NCI-H146 (cell line): ENCODE data around the gene ZNF439.
"Not testable (repeated sequence)": the region's sequence is repeated elsewhere in the genome, so short reads cannot be mapped to it uniquely, and the experiment has no call there.

Experiments
- DNase-seq: peaks from one replicate; lab custom pipeline; 2025; lab: John Stamatoyannopoulos, UW

ZNF439 gene

DNA sequence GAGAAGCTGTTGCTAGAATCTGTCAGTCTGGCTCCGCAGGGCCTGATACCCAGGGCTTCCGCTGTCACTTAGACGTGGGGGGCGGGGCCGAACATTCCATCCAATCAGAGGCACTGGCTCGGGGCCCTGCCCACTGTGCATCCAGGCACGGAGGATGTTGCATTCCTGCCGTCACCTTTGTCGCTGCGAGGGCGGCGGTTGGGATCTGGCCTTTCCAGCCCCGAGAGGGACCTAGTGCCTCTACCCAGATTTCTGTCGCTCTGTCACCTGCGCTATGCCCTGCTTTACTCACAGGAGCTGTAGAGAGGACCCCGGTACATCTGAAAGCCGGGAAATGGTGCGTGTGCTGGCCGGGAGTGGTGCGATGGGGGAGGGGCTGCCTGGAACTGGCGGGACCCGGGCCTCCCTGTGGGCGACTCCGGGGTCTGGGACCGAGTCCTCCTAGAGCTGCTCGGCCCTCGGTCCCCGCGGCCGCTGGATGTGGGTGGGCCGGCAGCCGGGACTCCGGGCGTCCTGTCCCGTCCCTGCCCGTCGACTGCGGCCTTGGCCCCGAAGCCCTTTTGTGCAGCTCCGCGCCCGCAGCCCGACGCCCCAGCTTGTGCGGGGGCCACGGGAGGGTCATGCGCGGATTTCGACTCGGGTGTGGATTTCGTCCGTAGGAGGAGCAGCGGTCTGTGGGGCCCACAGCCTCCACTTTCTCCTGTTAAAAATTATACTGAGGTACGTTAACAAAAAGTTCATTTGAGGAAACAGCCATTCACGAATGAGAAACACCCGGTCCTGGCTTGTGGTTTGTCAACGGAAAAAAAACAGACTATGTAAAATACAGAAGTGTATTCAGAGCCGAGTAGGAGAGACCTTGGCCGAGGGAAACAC is at the start of gene ZNF439:
ZNF439 (plus strand) TSS at position 133 of the 876 bp plus-strand sequence; CDS start at position 275, 142 bp downstream.
- DNase-seq = peak; percentile 97

DNA sequence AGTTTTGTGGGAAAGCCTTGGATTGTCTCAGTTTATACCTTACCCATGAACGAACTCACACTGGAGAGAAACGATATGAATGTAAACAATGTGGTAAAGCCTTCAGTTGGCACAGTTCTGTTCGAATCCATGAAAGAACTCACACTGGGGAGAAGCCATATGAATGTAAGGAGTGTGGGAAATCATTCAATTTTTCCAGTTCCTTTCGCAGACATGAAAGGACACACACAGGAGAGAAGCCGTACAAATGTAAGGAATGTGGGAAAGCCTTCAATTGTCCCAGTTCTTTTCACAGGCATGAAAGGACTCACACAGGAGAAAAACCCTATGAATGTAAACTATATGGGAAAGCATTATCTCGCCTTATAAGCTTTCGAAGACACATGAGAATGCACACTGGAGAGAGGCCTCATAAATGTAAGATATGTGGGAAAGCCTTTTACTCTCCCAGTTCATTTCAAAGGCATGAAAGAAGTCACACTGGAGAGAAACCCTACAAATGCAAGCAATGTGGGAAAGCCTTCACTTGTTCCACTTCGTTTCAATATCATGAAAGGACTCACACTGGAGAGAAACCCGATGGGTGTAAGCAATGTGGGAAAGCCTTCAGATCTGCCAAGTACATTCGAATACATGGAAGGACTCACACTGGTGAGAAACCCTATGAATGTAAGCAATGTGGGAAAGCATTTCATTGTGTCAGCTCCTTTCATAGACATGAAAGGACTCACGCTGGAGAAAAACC is 42.0 kb upstream of the ZNF439 start:
- no peak for DNase-seq

DNA sequence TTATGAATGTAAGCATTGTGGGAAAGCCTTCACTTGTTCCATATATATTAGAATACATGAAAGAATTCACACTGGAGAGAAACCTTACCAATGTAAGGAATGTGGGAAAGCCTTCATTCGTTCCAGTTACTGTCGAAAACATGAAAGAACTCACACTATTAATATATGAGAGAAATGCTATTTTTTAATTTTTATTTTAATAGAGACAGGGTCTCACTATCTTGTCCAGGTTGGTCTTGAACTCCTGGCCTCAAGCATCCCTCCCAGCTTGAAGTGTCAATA is 41.5 kb upstream of the ZNF439 start:
- no peak for DNase-seq

DNA sequence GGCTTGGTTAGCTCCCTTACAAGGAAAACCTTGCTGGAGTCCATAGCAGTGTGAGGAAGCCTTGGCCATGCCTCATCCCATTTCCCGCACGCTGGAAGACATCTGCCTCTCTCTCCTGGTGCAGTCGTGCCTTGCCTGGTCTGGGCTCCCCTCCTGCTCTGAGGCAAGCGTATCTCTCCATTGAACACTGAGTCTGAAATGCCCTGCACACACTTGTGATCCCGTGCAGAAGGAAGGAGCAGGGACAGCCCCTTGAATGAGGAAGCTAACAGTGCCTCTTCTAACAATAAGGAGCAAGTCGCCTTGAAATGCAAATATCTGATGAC is 34.9 kb upstream of the ZNF439 start:
- peak; percentile 66 for DNase-seq

DNA sequence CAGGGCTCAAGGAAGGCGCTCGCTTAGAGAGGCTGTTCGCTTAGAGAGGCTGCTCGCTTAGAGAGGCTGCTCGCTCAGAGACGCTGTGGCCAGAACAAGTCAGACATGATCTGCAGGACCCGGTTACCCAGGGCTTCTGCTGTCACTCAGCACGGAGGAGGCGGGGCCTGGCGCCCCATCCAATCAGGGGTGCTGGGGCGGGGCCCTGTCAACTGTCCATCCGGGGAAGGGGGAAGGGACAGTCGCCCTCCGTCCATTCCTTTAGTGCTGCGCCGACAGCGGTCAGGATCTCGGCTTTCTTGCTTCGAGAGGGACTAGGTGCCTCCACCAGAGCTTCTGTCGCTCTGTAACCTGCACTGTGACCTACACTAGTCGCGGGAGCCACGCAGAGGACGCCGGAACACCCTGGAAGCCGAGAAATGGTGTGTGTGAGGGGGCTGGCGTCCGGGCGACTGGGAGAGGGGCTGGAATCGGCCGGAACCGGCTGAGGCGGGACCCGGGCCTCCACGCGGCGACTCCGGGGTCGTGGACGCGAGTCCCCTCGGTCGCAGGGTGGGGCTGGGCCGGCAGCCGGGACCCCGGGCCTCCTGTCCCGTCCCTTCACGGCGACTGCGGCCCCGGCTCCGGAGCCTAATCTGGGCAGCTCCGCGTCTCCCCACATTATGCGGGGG is 34.4 kb upstream of the ZNF439 start, which contains the start of gene ZNF440:
ZNF440 (plus strand) TSS at position 245 of the 671 bp plus-strand sequence; CDS start at position 420, 175 bp downstream.
- DNase-seq = peak; percentile 99

DNA sequence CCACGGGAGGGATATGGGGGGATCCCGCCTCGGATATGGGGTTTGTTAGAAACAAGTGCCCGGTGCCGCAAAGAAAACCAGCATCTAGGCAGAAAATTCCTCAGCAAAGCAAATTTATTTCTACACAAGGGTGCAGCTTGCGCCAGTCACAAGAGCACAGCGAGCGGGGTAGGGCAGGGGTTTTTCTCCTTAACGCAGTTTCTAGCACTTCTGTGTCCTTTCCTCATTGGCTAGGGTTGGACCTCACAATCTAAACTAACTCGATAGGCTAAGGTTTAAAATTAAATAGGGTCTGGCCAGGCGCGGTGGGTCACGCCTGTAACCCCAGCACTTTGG is 33.9 kb upstream of the ZNF439 start:
- peak; percentile 65 for DNase-seq

DNA sequence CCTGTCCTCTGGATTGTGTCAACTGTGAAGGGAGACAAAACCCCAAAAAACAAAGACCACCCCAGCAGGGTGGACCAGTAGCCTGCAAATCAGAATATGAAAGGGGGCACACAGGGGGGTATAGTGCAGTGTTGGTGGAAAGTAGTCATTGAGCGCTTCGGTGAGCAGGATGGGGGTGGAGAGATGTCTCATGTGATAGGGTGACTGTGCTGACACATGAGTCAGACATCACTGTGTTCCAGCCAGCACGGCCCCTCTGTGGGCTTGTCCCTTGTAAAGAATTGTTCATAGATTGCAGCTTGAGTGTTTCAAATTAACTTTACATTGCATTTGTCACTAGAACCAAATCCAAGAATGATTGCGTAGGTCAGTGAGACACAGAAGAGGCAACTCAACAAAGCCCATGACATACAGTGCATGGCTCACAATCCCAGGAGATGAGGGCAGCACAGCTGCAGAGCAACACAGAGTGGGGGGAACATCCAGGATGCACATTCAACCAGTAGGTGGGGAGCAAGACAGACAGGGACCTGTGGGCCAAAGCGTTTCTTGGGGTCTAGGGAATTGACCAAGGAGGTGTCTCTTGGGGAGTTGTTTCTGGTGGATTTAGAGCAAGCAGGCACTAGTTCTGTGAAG is 26.9 kb upstream of the ZNF439 start:
- no peak for DNase-seq

DNA sequence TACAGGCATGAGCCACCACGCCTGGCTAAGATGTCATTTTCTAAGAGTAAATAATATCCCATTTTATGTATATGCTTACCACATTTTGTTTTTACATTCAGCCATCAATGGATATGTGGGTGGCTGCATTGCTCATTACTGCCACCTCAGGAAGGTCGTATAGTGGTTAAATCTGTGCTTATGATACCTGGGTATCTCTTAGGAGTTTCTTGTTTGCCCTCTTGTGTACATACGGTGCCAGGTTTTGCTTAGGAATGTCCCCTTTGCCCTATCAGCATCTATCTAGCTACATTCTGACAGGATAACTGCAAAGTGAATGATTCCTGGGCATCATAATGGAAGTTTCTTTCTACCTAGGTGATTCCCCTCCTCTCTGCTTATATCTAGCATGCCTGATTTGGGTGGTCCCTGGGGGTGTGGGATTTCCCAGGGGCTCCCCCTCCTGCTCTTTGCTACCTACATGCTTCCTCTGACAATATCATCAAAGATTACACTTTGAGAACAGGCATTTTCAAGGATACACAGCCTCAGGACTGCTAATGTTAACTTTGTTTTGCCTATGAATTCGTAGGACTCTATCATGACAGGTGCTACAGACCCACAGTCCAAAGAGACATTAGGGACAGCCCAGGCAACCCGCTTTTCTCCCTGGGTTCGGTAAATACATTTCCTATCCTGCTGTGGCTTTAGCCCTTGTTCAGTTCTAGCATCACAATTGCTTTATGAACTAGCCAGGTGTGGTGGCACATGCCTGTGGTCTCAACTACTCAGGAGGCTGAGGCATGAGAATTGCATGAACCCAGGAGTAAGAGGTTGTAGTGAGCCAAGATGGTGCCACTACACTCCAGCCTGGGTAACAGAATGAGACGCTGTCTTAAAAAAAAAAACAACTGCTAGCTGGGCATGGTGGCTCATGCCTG is 19.3 kb upstream of the ZNF439 start:
- not testable (repeated sequence) for DNase-seq

DNA sequence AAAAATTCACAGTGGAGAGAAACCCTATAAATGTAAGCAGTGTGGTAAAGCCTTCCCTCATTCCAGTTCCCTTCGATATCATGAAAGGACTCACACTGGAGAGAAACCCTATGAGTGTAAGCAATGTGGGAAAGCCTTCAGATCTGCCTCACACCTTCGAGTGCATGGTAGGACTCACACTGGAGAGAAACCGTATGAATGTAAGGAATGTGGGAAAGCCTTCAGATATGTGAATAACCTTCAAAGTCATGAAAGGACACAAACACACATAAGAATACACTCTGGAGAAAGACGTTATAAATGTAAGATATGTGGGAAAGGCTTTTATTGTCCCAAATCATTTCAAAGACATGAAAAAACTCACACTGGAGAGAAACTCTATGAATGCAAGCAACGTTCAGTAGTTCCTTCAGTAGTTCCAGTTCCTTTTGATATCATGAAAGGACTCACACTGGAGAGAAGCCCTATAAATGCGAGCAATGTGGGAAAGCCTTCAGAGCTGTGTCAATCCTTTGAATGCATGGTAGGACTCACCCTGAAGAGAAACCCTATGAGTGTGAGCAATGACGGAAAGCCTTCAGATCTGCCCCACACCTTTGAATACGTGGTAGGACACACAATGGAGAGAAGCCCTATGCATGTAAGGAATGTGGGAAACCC is 16.1 kb upstream of the ZNF439 start:
- DNase-seq = no peak

DNA sequence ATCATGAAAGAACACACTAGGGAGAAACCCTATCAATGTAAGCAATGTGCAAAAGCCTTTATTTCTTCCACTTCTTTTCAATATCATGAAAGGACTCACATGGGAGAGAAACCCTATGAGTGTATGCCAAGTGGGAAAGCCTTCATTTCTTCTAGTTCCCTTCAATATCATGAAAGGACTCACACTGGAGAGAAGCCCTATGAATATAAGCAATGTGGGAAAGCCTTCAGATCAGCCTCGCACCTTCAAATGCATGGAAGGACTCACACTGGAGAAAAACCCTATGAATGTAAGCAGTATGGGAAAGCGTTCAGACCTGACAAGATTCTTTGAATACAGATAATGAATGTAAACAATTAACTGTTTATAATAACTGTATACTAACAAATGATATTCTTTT is 15.0 kb upstream of the ZNF439 start:
- no peak for DNase-seq

DNA sequence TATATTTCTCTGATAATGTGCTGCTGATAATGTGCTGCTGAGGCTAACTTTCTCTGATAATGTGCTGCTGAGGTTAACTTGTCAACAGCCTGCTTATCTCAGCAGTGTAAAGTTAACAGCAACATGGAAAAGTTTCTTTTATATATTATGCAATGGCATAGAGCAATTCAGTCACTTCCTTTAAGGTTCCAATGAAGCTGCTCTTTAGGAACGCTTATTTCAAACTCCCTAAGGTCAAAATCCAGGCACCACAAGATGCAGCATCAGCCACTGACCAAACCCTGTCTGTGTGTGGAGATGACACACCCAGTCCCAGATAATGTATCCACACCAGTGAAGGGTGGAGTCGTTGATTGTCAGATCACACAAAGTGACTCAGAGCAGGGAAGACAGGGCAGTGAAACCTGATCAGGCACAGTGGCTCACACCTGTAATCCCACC is 12.9 kb upstream of the ZNF439 start:
- not testable (repeated sequence) for DNase-seq

DNA sequence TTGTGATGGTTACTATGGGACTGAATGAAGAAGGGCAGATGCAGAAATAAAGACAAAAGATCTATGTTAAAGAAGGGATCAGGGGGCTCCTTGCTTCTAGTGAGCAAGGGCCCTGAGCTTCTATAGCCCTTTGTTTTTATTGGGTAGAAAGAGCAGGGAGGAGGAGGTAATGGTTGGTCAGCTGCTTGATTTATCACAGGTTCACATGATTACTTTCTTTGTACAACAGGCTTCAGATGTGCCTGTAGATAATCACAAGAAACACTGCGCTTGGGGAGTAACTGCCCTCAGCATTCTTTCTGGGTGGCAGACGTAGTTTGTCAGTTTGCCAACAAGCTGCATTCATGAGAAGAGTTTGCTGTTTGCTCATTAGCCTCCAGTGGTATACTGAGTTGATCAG is 4.8 kb upstream of the ZNF439 start:
- no peak for DNase-seq

DNA sequence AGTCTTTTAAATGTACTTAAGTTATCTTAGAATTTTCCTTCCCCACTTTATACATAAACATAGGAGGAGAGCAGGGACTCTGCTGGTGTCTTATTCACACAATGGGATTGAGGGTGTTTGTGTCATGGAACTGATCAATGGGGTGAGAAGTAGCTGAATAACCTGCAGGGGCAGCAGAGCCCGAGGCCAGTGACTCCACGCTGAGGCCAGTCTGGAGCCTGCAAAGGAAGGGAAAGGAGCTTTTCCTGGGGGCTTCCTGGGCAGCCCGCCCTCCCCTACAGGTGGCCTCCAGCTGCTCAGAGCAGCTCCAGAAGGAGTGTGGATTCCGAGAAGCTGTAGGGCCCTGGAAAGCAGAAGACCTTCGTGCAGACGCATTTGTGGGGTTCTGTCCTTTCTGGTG is 911 bp upstream of the ZNF439 start:
- DNase-seq = peak; percentile 58

DNA sequence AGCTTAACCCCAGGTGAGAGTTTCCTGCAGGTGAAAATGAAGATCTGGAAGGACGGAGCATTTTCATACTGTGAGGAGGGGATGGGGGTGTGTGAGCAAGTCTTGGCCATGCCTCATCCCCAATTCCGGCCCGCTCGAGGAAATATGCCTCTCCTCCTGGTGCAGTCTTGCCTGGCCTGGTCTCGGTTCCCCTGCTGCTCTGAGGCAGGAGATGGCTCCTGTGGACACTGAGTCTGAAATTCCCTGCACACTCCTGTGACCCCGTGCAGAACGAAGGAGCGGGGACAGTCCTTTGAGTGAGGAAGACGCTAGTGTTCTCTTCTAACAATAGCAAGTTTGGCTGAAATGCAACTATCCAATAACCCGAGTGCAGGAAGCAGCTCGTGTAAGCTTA is 329 bp upstream of the ZNF439 start:
- DNase-seq = no peak

DNA sequence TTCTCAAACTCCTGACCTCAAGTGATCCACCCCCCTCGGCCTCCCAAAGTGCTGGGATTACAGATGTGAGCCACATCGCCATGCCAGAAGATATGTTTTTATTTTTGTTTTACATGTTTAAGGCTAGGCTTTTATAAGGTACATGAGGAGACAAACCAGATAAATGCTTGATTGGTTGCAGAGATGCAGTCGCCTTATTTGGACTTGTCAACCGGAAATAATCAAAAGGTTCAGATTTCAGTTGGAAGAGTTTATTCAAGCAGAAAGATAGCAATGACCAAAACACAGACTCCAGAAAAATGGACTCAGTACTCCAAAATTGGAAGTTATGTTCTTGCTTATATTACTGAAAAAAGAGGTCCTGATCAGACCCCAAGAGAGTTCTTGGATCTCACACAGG is 1.8 kb downstream of the ZNF439 start:
- not testable (repeated sequence) for DNase-seq

DNA sequence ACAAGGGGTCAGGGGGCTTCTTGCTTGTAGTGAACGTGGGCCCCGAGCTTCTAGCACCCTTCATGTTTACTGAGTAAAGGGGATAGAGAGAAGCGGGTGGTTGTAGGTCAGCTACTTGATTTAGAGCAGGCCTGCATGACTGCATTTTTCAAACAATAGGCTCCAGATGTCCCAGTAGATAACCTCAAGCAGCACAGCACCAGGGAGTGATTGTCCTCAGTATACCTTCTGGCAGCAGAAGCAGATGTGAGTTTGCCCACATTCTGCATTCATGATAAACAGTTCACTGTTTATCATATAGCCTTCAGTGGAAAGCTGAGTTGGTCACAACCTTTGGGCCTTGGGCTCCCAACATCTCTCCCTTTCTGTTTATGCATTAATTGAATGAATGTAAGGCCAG is 4.8 kb downstream of the ZNF439 start:
- no peak for DNase-seq

DNA sequence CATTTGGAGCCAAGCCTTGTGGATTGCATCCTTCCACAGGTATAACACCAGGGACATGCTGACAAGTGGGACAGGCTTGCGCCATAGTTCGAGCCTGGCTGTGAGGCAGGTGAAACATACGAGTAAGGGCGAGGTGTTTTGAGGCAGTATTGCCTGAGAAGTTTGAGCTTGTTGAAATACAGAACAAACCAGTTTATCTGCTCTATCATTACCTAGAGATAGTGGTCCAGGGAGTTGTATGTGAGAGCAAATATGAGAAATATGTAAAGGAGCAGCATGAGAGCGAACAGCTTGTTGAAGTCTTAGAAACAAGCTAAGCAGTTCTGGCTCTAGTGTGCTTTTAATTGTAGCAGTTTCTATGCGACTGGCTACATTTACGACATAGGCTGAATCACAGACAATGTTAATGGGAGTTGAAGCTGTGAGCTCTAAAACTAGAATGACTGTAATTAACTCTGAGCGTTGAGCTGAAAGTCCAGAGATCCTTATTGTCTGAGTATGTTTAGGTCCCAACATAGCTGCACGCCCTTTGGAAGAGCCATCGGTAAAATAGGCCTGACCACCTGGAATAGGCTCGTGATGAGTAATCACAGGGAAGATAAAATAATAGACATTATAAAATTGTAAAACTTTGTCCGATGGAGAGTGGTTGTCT is 8.2 kb downstream of the ZNF439 start:
- DNase-seq = no peak

DNA sequence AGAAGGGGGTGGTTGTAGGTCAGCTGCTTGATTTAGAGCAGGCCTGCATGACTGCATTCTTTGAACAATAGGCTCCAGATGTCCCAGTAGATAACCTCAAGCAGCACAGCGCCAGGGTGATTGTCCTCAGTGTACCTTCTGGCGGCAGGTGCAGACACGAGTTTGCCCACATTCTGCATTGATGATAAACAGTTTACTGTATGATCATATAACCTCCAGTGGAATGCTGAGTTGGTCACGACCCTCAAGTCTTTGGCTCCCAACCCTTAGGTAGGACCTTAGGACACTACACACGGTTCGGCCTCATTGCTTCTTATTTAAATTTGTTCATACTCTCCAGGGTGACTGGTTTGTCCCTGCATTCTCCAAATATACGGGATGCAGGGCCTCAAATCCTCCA is 12.2 kb downstream of the ZNF439 start:
- DNase-seq = no peak

DNA sequence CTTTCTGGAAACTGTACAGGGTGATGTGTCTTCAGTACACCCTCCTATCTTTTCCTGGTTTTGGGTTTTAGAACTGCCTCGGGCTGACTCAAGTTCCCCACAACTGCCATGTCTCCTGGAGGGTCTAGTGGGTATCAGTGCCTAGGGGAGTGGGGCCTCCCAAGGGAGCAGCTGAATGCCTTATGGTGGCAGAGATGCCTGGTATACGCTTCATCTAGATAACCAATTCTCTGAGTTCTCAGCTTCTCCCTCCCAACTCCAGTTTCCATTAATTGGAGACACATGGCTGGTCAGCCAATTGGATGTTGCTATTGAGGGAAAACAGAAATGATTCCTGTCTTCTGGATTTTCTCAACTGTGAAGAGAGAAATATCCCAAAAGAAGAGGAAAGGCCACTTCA is 12.8 kb downstream of the ZNF439 start:
- no peak for DNase-seq

DNA sequence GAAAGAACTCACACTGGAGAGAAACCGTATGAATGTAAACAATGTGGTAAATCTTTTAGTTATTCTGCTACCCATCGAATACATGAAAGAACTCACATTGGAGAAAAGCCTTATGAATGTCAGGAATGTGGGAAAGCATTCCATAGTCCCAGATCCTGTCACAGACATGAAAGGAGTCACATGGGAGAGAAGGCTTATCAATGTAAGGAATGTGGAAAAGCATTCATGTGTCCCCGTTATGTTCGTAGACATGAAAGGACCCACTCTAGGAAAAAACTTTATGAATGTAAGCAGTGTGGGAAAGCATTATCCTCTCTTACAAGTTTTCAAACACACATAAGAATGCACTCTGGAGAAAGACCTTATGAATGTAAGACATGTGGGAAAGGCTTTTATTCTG is 19.2 kb downstream of the ZNF439 start:
- DNase-seq = not testable (repeated sequence)
